HG02885 (cell line): ENCODE data around the gene DST.

Experiments used
- ATAC-seq: cut with Tn5 transposase; IDR thresholded peaks from one replicate; pipeline ENCODE4 v1.9.1; 2021; ENCODE audit warnings: mild to moderate bottlenecking; ENCODE audit not compliant: unreplicated experiment, poor library complexity

The DST gene

DNA sequence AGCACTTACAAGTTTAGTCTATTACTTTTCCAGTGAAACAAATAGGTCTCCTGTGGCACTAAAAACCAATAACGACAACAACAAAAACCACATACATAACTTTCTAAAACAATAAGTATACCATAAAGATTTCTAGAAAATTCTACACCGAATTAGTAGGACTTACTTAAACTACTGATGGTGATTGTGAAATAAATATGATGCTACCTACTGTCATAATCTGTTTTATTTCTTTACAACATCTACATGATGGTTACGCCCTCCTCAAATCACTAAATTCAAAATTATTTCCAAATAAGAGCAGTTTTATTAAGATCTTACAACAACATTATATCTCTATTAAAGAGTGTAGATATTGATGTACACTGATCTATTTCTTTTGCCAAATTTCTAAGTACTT is 147.0 kb downstream of the DST start:
- ATAC-seq, result no peak

DNA sequence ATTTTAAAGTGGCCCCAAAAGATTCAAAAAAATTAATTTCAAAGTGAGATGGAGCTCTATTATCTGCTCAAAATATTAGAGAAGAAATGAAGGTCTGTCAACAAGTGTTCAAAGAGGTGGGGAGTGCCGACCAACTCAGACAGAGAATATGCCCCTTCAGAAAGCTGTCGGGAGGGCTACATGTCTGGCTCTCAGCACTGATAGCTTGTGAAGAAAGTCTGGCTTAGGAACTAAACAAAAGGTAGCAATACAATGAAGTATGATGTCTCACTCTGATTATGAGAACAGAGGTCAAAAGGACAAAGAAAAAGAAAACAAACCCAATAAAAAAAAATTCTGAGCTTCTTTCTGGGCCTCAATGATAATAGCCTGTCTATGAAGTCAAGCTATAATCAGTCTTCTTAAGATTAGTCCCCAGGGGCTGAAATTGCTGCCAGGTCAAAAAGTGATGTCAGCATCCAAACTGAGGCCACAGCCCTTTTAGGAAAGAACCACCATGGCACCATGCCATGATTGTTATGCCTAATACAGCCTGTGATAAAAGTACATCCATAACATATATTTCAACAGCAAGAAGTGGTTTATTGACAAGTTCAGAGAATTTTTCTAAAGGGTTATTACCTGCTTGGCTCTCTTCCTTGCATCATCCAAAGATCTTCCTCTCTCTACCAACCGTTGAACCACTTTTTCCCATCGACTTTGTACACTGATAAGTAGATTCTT is 150.9 kb downstream of the DST start:
- ATAC-seq, result no peak

DNA sequence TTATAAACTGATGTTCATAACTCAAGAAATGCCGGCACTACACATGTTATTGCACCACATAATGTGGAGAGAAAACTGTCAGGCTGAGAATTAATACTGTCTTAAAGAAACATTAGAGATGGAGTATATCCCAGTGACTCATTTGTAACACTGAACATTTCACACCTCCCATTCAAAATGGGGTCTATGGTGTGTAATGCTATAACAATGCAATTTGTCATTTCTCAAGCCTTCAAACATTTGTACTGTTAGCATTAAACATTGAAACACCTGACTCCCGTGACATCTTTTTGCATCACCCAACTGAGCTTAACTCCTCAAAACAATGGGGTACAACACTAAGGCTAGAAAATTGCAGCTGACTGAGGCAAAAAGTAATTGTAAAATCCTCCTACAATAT is 151.7 kb downstream of the DST start:
- ATAC-seq, result no peak

DNA sequence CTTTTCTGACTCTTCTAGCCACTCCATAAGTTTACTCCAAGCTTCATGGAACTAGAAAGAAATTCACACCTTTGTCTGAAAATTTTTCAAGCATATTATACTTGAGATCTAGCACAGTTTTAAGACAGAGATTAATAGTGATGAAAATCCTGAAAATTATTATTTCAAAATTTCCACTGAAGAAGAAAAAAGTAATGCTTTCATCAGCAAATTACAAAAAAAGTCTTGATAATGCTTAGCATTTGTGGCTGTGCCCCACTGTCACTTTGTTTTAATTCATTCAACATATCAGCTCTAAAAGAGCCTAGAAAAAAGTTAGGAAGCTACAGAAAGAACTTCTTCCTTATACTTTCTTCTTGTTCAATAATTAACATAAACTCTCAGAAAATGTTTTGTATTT is 153.1 kb downstream of the DST start:
- no peak for ATAC-seq

DNA sequence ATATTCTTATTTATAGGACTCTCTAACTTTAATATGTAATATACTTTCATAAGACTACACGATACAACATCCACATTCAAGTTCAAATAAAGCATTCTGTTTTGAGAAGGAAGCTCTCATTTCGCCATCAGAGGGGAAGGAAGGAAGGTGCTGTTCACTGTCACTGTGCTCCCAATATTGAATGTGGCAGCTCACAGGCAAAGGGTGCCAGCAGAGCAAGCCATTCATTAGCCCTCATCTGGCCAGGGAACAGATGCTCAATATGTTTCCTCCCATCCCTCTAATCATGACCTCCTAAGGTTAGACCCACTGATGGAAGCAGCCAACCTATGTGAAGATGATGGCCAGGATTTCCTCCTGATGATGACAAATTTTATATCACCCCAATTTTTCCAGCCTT is 154.4 kb downstream of the DST start:
- no peak for ATAC-seq

DNA sequence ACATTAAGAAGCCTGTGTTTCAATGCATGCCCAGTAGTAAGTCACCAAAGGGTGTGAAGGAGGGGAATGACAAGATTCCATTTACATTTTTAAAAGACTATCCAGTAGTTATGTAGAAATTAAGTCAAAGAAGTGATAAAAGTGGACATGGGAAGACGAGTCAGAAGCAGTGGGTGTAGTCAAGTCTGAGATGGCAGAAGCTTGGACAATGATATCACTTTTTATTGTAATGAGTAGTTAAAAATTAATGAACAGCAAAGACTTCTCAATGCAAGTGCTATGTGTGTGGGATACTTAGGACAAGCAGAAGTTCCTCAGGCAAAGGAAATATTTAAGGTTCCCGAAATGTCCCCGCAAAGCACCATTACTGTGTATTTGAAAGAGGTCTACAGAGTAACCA is 156.0 kb downstream of the DST start:
- ATAC-seq, result no peak

DNA sequence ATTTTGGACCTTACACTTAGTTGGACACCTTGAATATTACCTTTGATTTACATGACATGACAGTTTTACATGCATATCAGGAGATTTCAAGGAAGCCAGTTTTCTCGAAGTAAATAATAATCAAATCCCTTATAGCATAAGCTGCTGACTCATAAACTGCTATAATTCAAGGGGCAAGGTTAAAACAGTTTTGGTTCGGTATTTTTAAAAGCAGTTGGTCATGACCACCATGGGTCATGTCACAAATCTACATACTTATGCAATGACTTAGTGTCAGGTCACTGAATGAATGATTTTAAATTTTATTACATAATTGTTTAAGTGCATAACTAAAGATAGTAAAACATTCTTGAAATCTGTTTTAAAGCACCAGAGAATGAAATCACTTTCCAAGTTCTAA is 158.0 kb downstream of the DST start:
- ATAC-seq, result no peak

DNA sequence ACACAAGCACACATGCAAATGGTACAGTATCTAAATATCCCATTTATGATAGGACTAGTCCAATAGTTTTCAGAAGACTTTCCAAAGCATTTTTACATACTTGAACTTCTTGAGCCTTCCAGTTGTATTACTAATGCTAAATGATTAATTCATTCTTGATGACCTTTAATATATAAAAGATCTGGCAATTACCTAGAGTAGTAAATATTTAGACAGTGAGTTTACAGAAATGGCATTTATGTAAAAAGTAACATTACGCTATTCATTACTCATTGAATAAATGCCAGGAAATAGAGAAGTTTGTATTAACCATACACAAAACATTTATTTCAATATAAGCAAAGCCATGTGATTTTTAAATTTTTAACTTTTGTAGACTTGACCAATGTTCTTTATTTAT is 158.8 kb downstream of the DST start:
- no peak for ATAC-seq

DNA sequence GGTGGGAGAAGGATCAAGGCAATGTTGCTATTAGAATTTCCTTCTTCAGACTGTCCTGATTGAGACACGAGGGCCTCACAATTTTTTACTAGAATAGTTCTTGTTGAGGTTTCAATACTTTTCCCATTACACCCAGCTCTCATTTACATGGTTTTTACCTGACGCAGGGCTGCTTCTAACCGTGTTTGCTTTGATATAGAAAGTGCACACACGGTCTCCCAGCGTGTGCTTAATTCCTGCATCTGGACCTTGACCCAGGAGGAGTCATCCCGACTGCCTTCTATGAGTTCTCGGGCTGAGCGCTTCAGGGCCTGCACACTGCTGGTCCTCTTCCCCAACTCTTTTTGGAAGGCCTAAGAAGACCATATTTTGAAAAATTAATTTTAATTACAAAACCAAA is 160.2 kb downstream of the DST start:
- no peak for ATAC-seq

DNA sequence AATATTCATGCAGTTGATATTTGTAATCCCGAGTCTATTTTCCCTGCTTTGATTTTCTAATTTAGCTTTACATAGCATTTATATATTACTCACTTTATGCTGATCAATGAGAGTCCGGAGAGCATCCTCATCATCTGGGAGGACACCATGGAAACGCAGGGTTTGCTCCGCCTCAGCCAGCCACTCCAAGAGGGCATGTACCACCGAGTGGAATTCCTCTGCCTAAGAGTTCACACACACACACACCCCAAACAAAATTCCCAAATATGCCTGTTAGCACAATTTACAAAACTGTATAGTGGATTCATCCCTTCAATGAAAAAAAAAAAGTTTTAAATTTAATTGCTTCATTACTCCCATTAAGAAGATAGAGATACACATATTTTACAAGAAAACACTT is 160.7 kb downstream of the DST start:
- ATAC-seq, result no peak

DNA sequence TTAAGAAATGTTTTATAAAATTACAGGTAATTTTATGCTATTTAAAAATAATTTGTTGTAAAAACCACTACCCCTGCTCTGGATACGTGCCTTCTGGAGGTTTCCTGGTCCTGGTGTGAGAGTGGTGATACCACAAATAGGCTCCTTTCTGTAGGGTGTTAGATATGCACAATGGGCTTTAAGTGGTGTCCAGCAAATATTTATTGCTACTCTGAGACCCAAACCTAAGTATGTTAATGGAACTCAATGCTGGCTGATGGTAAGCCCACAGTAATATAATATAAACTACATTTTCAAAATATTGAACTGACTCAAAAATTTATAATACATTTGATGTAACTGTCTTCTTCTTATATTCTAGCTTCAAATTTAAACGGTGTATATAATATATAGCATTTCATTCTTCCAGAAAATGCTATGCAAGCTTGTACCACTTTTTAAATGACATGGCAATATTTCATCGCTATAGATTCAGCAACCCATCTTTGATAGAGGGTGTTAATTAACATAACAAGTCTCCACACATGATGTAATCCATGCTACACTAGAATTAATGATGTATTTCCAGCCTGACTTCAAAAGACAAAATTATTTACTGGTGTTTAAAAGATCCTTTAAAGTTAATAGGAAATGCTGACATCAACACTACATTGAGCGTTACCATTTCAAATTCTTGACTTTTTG is 161.9 kb downstream of the DST start:
- ATAC-seq, result no peak

DNA sequence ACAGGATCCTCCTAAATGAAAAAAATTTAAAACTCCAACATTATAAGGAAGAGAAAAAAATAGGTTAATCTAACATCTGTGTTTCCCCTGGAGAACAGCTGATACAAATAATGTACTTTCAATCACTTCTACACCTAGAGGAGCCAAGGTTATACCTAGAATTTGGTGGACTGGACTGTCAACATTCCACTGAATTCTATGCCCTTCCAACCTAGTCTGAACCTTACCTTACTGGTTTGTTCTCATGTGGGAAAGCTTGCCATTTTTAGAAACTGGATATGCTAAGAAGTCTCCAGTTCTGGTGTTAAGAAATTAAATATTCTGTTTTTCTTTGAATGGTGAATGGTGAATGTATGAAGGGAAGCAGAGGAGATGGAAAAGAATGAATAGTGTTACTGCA is 162.4 kb downstream of the DST start:
- no peak for ATAC-seq

DNA sequence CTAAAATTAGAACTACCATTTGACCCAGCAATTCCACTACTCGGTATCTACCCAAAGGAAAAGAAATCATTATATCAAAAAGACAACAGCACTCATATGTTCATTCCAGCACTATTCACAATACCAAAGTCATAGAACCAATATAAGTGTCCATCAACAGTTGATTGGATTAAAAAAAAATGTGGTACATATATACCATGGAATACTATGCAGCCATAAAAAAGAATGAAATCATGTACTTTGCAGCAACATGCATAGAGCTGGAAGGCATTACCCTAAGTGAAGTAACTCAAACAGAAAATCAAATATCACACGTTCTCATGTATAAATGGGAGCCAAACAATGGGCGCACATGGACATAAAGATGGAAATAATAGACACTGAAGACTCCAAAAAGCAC is 163.3 kb downstream of the DST start:
- no peak for ATAC-seq

DNA sequence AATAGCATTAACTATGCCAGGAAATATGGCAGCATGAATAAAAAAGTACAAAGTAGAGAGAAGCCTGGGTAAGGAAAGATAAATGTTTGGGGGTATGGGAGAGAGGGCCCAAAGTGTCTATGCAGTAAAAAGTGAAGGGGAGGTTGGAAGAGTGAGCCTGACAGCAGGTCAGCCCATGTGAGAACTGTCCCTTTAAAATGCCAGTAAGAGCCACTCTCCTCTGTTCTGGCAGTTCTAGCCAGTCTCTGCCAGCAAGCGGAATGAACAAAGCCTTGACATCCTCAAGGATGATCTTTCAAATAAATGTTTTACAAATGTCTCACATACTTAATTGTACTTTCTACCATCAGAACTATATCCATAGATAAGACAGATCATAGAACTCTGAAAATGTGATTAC is 164.5 kb downstream of the DST start:
- no peak for ATAC-seq

DNA sequence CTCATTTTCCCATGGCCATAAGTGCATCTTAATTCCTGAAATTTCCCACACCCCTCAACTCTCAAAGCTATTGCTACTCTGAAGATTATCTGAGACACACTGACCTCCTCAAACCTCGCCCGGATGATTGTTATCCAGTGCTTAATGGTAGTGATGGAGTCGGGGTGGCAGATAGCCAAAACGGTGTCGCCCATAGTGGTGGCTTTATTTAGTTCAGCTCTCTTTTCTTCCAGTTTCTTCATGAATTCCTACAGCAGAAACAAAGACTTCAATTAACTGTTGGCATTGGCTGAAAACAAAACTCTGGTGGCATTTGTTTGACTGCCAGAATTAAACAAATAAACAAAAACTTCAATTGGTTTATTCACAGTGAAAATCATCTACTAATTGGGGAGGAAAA is 165.4 kb downstream of the DST start:
- ATAC-seq, result no peak

DNA sequence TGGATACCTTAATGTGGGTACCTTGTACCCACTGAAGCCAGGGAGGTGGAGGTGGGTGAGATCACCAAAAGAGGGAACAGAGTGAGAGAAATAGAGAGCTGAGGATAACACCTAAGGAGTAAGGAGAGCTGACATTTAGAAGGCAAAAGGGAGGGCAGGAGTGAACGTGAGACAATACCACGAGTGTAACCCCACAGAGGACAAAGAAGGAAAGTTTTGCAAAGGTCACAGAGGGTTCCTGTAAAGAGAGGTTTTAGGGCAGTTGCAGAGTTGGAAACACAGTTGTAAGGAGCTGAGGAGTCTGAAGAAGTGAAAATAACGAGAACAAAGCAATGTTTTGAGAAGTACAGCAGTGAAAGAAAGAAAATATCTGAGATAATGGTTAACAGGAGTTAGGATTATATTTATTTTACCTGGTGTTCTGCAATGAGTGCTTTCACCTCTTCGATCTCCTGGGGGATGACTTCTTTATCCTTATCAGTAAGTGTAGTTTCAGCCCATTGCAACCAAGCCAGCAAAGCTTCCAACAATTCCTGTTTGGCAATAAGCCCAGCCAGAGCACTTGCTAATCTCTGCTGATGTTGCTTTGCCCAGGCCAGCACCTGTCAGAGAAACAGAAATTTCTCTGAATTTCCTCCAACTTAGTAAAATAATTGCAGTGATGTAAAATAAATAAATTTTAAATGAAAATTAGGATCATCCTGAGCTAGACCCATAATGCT is 166.8 kb downstream of the DST start:
- no peak for ATAC-seq

DNA sequence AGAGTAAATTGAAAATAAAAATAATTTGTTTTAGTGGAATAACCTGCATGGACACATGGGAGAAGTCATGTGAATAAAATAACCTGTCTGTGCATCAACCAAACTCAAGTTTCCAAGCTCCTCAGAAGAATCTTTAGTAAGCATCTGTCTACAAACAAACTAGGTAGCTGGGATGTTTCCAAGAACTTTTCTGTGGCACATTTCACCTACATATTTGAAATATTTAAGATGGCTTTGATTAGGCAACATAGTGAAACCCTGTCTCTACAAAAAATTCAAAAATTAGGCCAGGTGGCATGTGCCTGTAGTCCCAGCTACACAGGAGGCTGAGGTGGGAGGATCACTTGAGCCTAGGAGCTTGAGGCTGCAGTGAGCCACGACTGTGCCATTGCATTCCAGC is 168.2 kb downstream of the DST start:
- ATAC-seq, result no peak

DNA sequence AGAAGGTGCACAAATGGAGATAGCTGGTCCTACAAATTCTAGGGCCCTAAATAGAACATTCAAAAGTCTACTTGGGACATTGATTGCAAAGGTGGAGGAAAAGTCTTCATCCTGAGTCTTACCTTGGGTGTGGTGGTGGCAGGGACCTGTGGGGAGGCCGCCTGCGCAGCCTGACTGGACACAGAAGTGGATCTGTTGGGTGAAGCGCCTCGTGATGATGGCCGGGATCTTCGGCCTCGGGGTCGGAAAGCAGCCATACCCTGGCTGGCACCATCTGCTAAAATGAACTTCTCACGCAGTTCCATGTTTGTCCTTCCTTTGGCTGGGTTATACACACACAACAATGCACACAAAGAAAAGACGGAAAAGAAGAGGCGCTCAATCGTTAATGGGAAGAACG is 179.2 kb downstream of the DST start:
- no peak for ATAC-seq

DNA sequence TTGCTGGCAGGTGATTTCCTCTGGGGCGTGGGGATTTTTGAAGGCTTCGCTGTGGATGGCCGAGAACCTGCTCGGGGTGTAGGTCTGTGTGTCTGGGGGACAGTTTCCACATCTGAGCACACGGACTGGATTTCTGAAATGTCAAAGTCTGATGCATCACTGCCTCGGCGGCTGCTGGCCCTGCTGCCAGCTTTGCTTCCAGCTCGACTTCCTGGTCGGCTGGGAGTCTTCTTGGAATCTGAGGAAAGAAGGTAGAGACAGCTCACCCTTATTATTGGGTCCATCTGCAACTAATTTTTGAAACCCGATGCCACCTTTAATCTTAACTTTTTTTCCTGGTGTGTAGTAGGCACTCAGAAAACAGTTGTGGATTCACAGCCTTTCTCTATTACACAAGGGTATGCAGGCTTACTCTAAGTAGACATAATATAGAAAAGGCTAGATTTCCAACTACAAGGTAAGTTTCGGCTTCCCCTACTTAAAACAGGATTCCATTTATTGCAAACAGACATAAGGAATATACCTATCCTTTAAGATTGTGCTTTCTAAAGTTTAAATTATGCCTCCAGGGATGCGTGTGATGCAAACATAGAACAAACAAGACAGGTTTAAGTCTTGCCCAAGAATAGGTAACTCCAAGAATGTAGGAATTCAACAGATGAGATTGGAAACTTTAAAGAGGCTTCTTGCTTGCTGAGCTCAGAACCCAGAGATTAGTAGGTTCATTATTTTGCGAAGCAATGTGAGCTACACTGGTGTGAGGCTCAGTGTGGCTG is 183.5 kb downstream of the DST start:
- no peak for ATAC-seq

DNA sequence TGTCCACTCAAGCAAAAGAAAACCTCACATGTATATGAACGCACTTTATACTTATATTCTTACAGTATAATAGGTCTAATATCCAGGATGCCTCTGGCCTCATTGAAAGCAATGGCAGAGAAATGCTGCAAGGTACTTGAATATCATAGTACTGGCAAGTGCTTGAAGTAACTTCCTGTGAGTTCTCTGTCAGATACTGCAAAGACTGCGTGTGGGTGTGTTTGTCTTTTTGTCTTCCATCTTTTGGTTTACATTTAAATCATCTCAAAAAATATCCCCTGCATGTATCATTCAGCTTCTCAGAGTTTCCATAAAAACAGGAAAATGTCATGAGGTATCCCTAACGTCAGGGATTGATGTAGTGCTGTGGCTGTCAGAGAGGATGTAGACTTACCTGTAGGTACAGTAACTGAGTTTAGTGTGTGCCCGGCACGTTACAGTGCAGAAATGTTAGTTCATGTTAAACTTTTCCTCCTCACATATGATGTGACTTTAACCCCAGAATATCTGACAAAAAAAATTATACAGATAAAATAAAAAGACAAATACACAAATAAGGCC is 184.3 kb downstream of the DST start:
- no peak for ATAC-seq

DNA sequence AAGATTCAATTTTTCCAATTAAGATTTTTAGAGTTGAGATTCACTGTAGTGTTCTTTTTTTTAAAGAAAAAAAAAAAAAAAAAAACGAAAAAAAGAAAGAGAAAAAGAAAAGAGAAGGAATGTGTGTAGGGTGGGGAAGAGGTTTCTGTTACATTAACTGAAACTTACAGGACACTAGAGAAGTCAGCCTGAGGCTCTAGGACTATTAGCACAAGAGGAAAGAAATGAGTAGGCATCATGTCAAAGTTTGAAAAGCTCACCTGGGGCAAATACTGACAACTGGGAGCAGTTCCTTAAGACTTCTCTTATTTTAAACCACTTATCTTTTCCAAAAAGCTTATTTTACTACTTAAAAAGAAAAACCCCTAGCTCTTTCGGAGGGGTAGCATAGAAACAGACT is 185.9 kb downstream of the DST start:
- ATAC-seq, result no peak
